HepG2 (cell line): ENCODE results near the gene RFTN1. TPM values are rescaled to one million over a fixed set of nuclear protein-coding genes. Genes with fewer than 3 reads are reported as not detected.

Source experiments
- HCFC1 ChIP-seq: fragments of 150-350 bp; IDR thresholded peaks from 2 replicates; pipeline ENCODE4 v1.6.1; 2014; ENCODE audit warnings: low read depth, low read length
- HOXA3 ChIP-seq: sonication (generic); formaldehyde crosslinking; IDR thresholded peaks from 2 replicates; pipeline ENCODE4 v1.5.0; 2020; ENCODE audit warnings: missing genetic modification reagents
- IKZF1 ChIP-seq: fragments of 450-650 bp; IDR thresholded peaks from 2 replicates; pipeline ENCODE4 v1.7.1; 2016
- MEIS1 ChIP-seq: sonication (generic); formaldehyde crosslinking; IDR thresholded peaks from 2 replicates; pipeline ENCODE4 v1.9.0; 2021; ENCODE audit warnings: mild to moderate bottlenecking, missing genetic modification reagents, moderate library complexity, borderline replicate concordance
- MYC ChIP-seq: sonication (generic); formaldehyde crosslinking; IDR thresholded peaks from 2 replicates; pipeline ENCODE4 v1.9.0; 2021; ENCODE audit warnings: missing genetic modification reagents, borderline replicate concordance
- PHF20 ChIP-seq: sonication (generic); formaldehyde crosslinking; IDR thresholded peaks from 2 replicates; pipeline ENCODE4 v1.5.0; 2020; ENCODE audit warnings: mild to moderate bottlenecking, missing genetic modification reagents
- RAD51 ChIP-seq: fragments of 450-650 bp; IDR thresholded peaks from 2 replicates; pipeline ENCODE4 v1.6.1; 2016; ENCODE audit warnings: borderline replicate concordance
- RBM39 ChIP-seq: fragments of 200-400 bp; formaldehyde crosslinking; IDR thresholded peaks from one replicate; pipeline ENCODE4 v1.6.1; 2018; ENCODE audit warnings: antibody characterized with exemption, mild to moderate bottlenecking, low read depth, low read length; ENCODE audit not compliant: poor library complexity, severe bottlenecking
- RFX5 ChIP-seq: IDR thresholded peaks from 2 replicates; pipeline ENCODE4 v1.6.1; 2011; ENCODE audit warnings: low read depth, low read length, improper control_type of control experiment
- SOX13 ChIP-seq, 3 experiments: fragments of 450-650 bp in 1 of 3; sonication (generic) in 1 of 3; formaldehyde crosslinking in 1 of 3; IDR thresholded peaks in 2 of 3; conservative IDR thresholded peaks in 1 of 3; 2 replicates each; pipeline versions ENCODE4 v1.5.0 to v1.6.1; 2016 to 2020; ENCODE audit warnings: antibody characterized with exemption in 1 of 3, mild to moderate bottlenecking in 1 of 3, missing compliant biosample characterization in 1 of 3, missing genetic modification reagents in 1 of 3, moderate library complexity in 1 of 3
- TGIF2 ChIP-seq: IDR thresholded peaks from 2 replicates; pipeline ENCODE4 v1.6.1; 2016; ENCODE audit warnings: control low read depth, missing compliant biosample characterization
- ZBTB38 ChIP-seq: sonication (generic); formaldehyde crosslinking; IDR thresholded peaks from 2 replicates; pipeline ENCODE4 v1.5.1; 2020; ENCODE audit warnings: mild to moderate bottlenecking, missing genetic modification reagents
- ZNF468 ChIP-seq: sonication (generic); formaldehyde crosslinking; IDR thresholded peaks from 2 replicates; pipeline ENCODE4 v1.8.0; 2022; ENCODE audit warnings: mild to moderate bottlenecking, moderate library complexity, missing genetic modification reagents
- ZNF577 ChIP-seq: sonication (generic); formaldehyde crosslinking; IDR thresholded peaks from 2 replicates; pipeline ENCODE4 v1.4.0; 2020; ENCODE audit warnings: mild to moderate bottlenecking, low read depth, missing genetic modification reagents, borderline replicate concordance
- ZNF761 ChIP-seq: sonication (generic); formaldehyde crosslinking; conservative IDR thresholded peaks from 2 replicates; pipeline ENCODE4 v1.4.0; 2020; ENCODE audit warnings: mild to moderate bottlenecking, missing genetic modification reagents
- polyA plus RNA-seq, 8 experiments: library from polyadenylated mRNA; depleted of rRNA in 3 of 8; stranded (reverse) in 7 of 8; unstranded in 1 of 8; fragments of >200 nt; fragmentation: Illumina TruSeq in 4 of 8; extraction: Trizol in 4 of 8; gene quantifications; 2 replicates each; pipeline versions ENCODE4 v1.2.1 to v1.2.3, GENCODE V29; 2011 to 2016; ENCODE audit warnings: low read depth in 4 of 8, missing spikeins in 1 of 8, mixed read lengths in 1 of 8; ENCODE audit not compliant: insufficient read depth in 1 of 8
- total RNA-seq, 5 experiments: library from RNA; depleted of rRNA; stranded (reverse); fragments of >200 nt; fragmentation: Illumina TruSeq; extraction: Trizol; gene quantifications; 2 replicates each; pipeline ENCODE4 v1.2.3, GENCODE V29; 2016; ENCODE audit warnings: low read depth in 1 of 5
- TF ChIP-seq, protein P1 (sequence below): sonication (generic); formaldehyde crosslinking; IDR thresholded peaks from 2 replicates; pipeline ENCODE4 v1.4.0; 2020; ENCODE audit warnings: missing genetic modification reagents, borderline replicate concordance
- TF ChIP-seq, protein P2 (sequence below): sonication (generic); formaldehyde crosslinking; IDR thresholded peaks from 2 replicates; pipeline ENCODE4 v1.5.0; 2020; ENCODE audit warnings: missing genetic modification reagents, mild to moderate bottlenecking, borderline replicate concordance
- TF ChIP-seq, protein P3 (sequence below): IDR thresholded peaks from 2 replicates; pipeline ENCODE4 v1.6.1; 2016
- TF ChIP-seq, protein P4 (sequence below): fragments of 450-650 bp; IDR thresholded peaks from 2 replicates; pipeline ENCODE4 v1.6.1; 2016
- TF ChIP-seq, protein P5 (sequence below): IDR thresholded peaks from 2 replicates; pipeline ENCODE4 v1.6.1; 2016; ENCODE audit warnings: missing biosample characterization, missing genetic modification reagents, low read depth
- TF ChIP-seq, protein P6 (sequence below): sonication (generic); formaldehyde crosslinking; IDR thresholded peaks from 2 replicates; pipeline ENCODE4 v1.4.0; 2020; ENCODE audit warnings: missing genetic modification reagents

The RFTN1 gene
- total and polyA plus RNA-seq, 2 of the 13 experiments (the other 11 are each of a cell fraction or from before 2014, with no cell fraction given), result not detected

DNA sequence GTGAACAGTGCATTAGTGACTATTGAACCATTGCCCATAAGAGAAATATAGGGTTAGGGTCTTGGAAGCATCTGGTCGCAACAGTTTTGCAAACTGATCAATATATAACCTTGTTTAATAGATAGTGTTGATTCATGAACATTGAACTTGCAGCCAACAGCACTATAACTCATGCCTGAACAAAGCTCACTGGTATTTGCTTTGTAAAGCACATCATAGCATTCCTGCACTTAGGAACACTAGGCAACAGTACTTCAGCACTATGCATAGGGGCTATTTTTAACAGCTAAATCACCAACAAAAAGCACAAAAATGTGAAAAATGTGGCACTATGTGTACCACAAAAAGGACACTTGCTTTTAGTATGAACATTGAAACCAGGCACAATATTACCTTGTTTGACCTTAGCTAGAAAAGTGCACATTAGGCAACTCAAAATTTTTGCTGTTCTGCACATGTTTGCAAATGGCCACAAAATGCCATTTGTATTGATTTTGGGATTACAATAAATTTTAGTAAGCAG, 180.5 kb downstream of the RFTN1 start (continued):
- TF ChIP-seq, protein P1, sequence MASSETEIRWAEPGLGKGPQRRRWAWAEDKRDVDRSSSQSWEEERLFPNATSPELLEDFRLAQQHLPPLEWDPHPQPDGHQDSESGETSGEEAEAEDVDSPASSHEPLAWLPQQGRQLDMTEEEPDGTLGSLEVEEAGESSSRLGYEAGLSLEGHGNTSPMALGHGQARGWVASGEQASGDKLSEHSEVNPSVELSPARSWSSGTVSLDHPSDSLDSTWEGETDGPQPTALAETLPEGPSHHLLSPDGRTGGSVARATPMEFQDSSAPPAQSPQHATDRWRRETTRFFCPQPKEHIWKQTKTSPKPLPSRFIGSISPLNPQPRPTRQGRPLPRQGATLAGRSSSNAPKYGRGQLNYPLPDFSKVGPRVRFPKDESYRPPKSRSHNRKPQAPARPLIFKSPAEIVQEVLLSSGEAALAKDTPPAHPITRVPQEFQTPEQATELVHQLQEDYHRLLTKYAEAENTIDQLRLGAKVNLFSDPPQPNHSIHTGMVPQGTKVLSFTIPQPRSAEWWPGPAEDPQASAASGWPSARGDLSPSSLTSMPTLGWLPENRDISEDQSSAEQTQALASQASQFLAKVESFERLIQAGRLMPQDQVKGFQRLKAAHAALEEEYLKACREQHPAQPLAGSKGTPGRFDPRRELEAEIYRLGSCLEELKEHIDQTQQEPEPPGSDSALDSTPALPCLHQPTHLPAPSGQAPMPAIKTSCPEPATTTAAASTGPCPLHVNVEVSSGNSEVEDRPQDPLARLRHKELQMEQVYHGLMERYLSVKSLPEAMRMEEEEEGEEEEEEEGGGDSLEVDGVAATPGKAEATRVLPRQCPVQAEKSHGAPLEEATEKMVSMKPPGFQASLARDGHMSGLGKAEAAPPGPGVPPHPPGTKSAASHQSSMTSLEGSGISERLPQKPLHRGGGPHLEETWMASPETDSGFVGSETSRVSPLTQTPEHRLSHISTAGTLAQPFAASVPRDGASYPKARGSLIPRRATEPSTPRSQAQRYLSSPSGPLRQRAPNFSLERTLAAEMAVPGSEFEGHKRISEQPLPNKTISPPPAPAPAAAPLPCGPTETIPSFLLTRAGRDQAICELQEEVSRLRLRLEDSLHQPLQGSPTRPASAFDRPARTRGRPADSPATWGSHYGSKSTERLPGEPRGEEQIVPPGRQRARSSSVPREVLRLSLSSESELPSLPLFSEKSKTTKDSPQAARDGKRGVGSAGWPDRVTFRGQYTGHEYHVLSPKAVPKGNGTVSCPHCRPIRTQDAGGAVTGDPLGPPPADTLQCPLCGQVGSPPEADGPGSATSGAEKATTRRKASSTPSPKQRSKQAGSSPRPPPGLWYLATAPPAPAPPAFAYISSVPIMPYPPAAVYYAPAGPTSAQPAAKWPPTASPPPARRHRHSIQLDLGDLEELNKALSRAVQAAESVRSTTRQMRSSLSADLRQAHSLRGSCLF (CRISPR knock-in tag), result no peak
- TF ChIP-seq, protein P2, sequence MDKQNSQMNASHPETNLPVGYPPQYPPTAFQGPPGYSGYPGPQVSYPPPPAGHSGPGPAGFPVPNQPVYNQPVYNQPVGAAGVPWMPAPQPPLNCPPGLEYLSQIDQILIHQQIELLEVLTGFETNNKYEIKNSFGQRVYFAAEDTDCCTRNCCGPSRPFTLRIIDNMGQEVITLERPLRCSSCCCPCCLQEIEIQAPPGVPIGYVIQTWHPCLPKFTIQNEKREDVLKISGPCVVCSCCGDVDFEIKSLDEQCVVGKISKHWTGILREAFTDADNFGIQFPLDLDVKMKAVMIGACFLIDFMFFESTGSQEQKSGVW (CRISPR knock-in tag), result no peak
- TF ChIP-seq RAD51 (no peak), RBM39 (no peak), MEIS1 (CRISPR knock-in tag) (no peak), HOXA3 (CRISPR knock-in tag) (no peak), ZNF468 (no peak), IKZF1 (no peak), ZNF761 (CRISPR knock-in tag) (no peak), HCFC1 (no peak), ZBTB38 (CRISPR knock-in tag) (no peak), RFX5 (no peak), ZNF577 (CRISPR knock-in tag) (no peak), SOX13 (IDR thresholded peaks at IDR 0.05) (peak; percentile 88), SOX13 (CRISPR knock-in tag; conservative IDR thresholded peaks at IDR 0.05 in 1 of 2, IDR thresholded peaks at IDR 0.05 in 1 of 2) (peak in 1 of 2 experiments; percentile 97; a peak in 2 of 4 replicates), MYC (CRISPR knock-in tag) (no peak), TGIF2 (CRISPR knock-in tag) (no peak), PHF20 (CRISPR knock-in tag) (no peak)
- TF ChIP-seq, protein P3, sequence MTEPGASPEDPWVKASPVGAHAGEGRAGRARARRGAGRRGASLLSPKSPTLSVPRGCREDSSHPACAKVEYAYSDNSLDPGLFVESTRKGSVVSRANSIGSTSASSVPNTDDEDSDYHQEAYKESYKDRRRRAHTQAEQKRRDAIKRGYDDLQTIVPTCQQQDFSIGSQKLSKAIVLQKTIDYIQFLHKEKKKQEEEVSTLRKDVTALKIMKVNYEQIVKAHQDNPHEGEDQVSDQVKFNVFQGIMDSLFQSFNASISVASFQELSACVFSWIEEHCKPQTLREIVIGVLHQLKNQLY (CRISPR knock-in tag), result peak; percentile 73
- TF ChIP-seq, protein P4, sequence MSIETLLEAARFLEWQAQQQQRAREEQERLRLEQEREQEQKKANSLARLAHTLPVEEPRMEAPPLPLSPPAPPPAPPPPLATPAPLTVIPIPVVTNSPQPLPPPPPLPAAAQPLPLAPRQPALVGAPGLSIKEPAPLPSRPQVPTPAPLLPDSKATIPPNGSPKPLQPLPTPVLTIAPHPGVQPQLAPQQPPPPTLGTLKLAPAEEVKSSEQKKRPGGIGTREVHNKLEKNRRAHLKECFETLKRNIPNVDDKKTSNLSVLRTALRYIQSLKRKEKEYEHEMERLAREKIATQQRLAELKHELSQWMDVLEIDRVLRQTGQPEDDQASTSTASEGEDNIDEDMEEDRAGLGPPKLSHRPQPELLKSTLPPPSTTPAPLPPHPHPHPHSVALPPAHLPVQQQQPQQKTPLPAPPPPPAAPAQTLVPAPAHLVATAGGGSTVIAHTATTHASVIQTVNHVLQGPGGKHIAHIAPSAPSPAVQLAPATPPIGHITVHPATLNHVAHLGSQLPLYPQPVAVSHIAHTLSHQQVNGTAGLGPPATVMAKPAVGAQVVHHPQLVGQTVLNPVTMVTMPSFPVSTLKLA, result no peak
- TF ChIP-seq, protein P5, sequence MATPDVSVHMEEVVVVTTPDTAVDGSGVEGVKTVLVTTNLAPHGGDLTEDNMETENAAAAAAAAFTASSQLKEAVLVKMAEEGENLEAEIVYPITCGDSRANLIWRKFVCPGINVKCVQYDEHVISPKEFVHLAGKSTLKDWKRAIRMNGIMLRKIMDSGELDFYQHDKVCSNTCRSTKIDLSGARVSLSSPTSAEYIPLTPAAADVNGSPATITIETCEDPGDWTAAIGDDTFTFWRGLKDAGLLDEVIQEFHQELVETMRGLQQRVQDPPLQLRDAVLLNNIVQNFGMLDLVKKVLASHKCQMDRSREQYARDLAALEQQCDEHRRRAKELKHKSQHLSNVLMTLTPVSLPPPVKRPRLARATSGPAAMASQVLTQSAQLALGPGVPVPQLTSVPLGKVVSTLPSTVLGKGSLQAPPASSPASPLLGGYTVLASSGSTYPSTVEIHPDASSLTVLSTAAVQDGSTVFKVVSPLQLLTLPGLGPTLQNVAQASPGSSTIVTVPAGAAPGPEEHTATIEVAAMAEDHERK (CRISPR knock-in tag), result no peak
- TF ChIP-seq, protein P6, sequence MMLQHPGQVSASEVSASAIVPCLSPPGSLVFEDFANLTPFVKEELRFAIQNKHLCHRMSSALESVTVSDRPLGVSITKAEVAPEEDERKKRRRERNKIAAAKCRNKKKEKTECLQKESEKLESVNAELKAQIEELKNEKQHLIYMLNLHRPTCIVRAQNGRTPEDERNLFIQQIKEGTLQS, result no peak
